HUES64 (cell line): Measurements from ENCODE around the gene MAGI2.

Experiments
- H3K27ac ChIP-seq: 2 replicates; pipeline ENCODE4 v1.7.0; 2013; ENCODE audit warnings: low read depth, low read length, inconsistent platforms
- H3K27me3 ChIP-seq: 2 replicates; pipeline ENCODE4 v1.6.1; 2013; ENCODE audit warnings: mild to moderate bottlenecking, low read length; ENCODE audit not compliant: insufficient read depth
- H3K36me3 ChIP-seq: 2 replicates; pipeline ENCODE4 v1.6.1; 2013; ENCODE audit warnings: mild to moderate bottlenecking, low read length; ENCODE audit not compliant: insufficient read depth
- H3K4me1 ChIP-seq: 2 replicates; pipeline ENCODE4 v1.6.1; 2013; ENCODE audit warnings: mild to moderate bottlenecking, low read length, moderate library complexity; ENCODE audit not compliant: insufficient read depth
- H3K4me3 ChIP-seq: 2 replicates; pipeline ENCODE4 v1.5.1; 2013; ENCODE audit warnings: mild to moderate bottlenecking, low read length, moderate library complexity
- H3K9ac ChIP-seq: 2 replicates; pipeline ENCODE4 v1.6.1; 2013; ENCODE audit warnings: mild to moderate bottlenecking, low read depth, low read length
- H3K9me3 ChIP-seq: 2 replicates; pipeline ENCODE4 v1.6.1; 2013; ENCODE audit warnings: low read depth, low read length; ENCODE audit not compliant: insufficient read depth
- WGBS: fragments of 150-250, 120-280 bp; methylation state at CpG from one replicate; pipeline ENCODE4 v1.1.7; 2013; ENCODE audit warnings: missing lambda C conversion rate; 5-methylcytosine and 5-hydroxymethylcytosine counted together

MAGI2 gene

DNA sequence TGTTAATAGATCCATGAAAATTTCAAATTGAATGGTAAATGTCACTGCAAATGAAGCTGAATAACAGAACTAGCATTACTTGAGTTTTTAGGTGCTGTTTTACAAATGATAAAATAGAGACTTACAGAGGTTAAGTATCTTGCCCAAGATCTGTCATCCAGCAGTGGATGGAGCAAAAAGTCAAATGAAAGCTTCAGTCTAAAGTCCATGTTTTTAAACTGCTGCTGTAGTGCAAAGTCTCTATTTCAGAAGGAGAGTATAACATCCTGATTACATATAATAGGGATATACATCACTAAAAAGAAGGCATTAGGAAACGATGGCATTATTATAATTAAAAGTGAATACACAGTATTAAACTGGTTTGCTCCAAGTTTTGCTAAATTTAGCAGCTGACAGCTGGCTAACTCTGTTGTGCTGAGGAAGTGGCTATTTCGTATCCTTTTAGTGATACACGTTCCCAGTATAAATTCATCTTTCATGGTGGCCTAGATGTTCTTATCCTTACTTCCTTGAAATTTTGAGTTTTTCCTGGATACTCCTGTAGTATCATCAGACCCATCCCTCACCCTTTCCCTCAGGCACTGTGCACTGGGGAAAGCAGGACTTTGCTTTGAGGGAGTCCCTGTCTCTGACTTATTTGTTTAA is 603.2 kb downstream of the MAGI2 start:
- H3K4me3 ChIP-seq = no peak overlapping the region
- WGBS = 98% methylated on average over 3 of the region's 3 CpGs
- no peaks in the 10 kb centered on the region for H3K27me3 ChIP-seq
- no peak overlapping the region for H3K9ac ChIP-seq
- H3K27ac ChIP-seq = no peak overlapping the region
- H3K36me3 ChIP-seq = no peaks in the 10 kb centered on the region
- no peaks in the 10 kb centered on the region for H3K4me1 ChIP-seq
- no peaks in the 10 kb centered on the region for H3K9me3 ChIP-seq

GRCh38 chr7:78845155-78845554 is 608.3 kb downstream of the MAGI2 start:
- Histone ChIP-seq H3K4me1 (no peaks in the 10 kb centered on the region), H3K36me3 (no peaks in the 10 kb centered on the region), H3K4me3 (no peak overlapping the region), H3K9me3 (no peaks in the 10 kb centered on the region), H3K9ac (no peak overlapping the region), H3K27ac (no peak overlapping the region), H3K27me3 (no peaks in the 10 kb centered on the region)
- WGBS = no CpG with 5 or more reads among the region's 1 CpG

- WGBS = no CpG with 5 or more reads among the region's 2 CpGs
- Histone ChIP-seq H3K9ac (no peak overlapping the region), H3K27me3 (no peaks in the 10 kb centered on the region), H3K9me3 (no peaks in the 10 kb centered on the region), H3K36me3 (no peaks in the 10 kb centered on the region), H3K4me3 (no peak overlapping the region), H3K27ac (no peak overlapping the region), H3K4me1 (no peaks in the 10 kb centered on the region)
These were observed 611.4 kb downstream of the MAGI2 start for GRCh38 chr7:78842068-78842467.

DNA sequence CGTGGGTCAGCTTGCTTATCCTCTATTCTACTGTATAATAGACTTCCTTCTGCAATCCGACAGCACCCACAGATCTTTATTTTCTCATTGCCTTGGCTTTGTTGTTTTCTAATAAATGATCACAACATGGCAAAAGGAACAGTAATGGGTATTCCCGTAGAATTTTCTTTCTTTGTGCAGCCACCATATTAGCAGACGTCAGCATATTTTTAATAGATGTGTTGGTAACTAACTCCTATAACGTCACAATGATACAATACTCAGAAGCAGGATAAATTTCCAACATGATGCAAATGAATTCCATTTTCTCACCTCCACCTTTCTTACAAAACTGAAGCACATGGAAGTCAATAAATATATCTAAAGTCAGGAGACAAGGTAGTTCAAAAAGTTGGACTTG is 617.6 kb downstream of the MAGI2 start:
- H3K36me3 ChIP-seq = no peaks in the 10 kb centered on the region
- no peak overlapping the region for H3K27ac ChIP-seq
- H3K9ac ChIP-seq = no peak overlapping the region
- H3K27me3 ChIP-seq = no peaks in the 10 kb centered on the region
- H3K4me3 ChIP-seq = no peak overlapping the region
- WGBS = 96% methylated on average over 4 of the region's 5 CpGs
- no peaks in the 10 kb centered on the region for H3K9me3 ChIP-seq
- no peaks in the 10 kb centered on the region for H3K4me1 ChIP-seq

- Histone ChIP-seq H3K27ac (no peak overlapping the region), H3K36me3 (no peaks in the 10 kb centered on the region), H3K27me3 (no peaks in the 10 kb centered on the region), H3K4me1 (no peaks in the 10 kb centered on the region), H3K4me3 (no peak overlapping the region), H3K9ac (no peak overlapping the region), H3K9me3 (no peaks in the 10 kb centered on the region)
- WGBS = 88% methylated on average over 1 of the region's 1 CpG
These were observed 625.1 kb downstream of the MAGI2 start for GRCh38 chr7:78828317-78828716.

- Histone ChIP-seq H3K9ac (no peak overlapping the region), H3K4me1 (peaks cover 5% of the 10 kb centered on the region; the same call in 1 of the 2 replicates), H3K9me3 (no peaks in the 10 kb centered on the region; the same call in 1 of the 2 replicates), H3K27me3 (no peaks in the 10 kb centered on the region), H3K4me3 (no peak overlapping the region), H3K36me3 (no peaks in the 10 kb centered on the region), H3K27ac (no peak overlapping the region)
- no CpG with 5 or more reads among the region's 4 CpGs for WGBS
These were observed 649.9 kb downstream of the MAGI2 start for GRCh38 chr7:78803501-78804127.

- peaks cover 3% of the 10 kb centered on the region for H3K9me3 ChIP-seq
- H3K27me3 ChIP-seq = no peaks in the 10 kb centered on the region
- WGBS = 75% methylated on average over 1 of the region's 2 CpGs
- H3K4me3 ChIP-seq = no peak overlapping the region
- H3K4me1 ChIP-seq = peaks cover 5% of the 10 kb centered on the region
- H3K9ac ChIP-seq = no peak overlapping the region
- no peak overlapping the region for H3K27ac ChIP-seq
- no peaks in the 10 kb centered on the region for H3K36me3 ChIP-seq
These were observed 659.4 kb downstream of the MAGI2 start for GRCh38 chr7:78794101-78794500.

- H3K4me3 ChIP-seq = no peak overlapping the region
- WGBS = 89% methylated on average over 3 of the region's 3 CpGs
- H3K4me1 ChIP-seq = peaks cover 5% of the 10 kb centered on the region
- peaks cover 3% of the 10 kb centered on the region for H3K9me3 ChIP-seq
- H3K27ac ChIP-seq = no peak overlapping the region
- H3K9ac ChIP-seq = no peak overlapping the region
- no peaks in the 10 kb centered on the region for H3K36me3 ChIP-seq
- H3K27me3 ChIP-seq = no peaks in the 10 kb centered on the region
These were observed 660.8 kb downstream of the MAGI2 start for GRCh38 chr7:78792624-78793023.

GRCh38 chr7:78792006-78792405 is 661.5 kb downstream of the MAGI2 start:
- Histone ChIP-seq H3K9me3 (peaks cover 3% of the 10 kb centered on the region), H3K27ac (no peak overlapping the region), H3K27me3 (no peaks in the 10 kb centered on the region), H3K4me1 (peaks cover 5% of the 10 kb centered on the region), H3K36me3 (no peaks in the 10 kb centered on the region), H3K9ac (no peak overlapping the region), H3K4me3 (no peak overlapping the region)
- 75% methylated on average over 4 of the region's 6 CpGs for WGBS

DNA sequence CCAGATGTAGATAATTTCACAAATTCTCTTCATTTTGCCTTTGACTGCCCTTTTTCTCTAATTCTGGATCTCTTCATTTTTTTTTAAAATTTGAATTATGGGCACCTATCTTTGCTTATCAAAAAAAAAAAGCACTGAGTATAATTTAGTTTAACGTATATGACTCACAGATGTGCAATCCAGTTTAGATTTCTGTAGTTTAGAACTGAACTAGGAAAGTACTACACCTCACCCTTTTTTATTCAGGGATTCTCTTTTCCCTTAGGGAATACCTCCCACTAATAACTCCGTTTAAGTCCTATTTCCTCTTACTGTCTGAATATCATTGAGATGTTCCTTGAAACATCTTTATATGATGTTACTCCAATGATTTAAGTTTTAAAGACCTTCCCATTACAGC is 665.0 kb downstream of the MAGI2 start:
- Histone ChIP-seq H3K36me3 (no peaks in the 10 kb centered on the region), H3K27ac (no peak overlapping the region), H3K9me3 (no peaks in the 10 kb centered on the region), H3K9ac (no peak overlapping the region), H3K4me3 (no peak overlapping the region), H3K4me1 (peaks cover 5% of the 10 kb centered on the region), H3K27me3 (no peaks in the 10 kb centered on the region)
- 88% methylated on average over 1 of the region's 2 CpGs for WGBS

DNA sequence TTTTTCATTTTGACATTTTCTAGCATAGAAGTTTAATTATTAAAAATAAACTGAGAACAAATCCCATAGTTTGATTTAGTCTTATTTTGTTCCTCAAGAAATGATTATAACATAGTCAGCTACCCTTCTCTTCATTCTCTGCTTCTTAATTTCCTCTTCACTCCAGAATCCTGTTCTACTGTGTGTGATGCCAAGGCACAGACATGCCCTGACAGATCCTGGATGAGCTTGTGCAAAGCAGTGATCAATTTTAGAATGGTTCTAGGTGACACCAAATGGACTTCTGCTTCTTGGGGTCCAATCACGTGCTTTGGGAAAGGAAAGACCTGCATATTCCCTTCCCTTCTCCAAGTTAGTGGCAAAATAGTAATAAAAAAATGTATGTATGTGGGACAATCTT is 665.6 kb downstream of the MAGI2 start:
- Histone ChIP-seq H3K36me3 (no peaks in the 10 kb centered on the region), H3K27ac (no peak overlapping the region), H3K4me3 (no peak overlapping the region), H3K9me3 (no peaks in the 10 kb centered on the region), H3K4me1 (peaks cover 3% of the 10 kb centered on the region), H3K9ac (no peak overlapping the region), H3K27me3 (no peaks in the 10 kb centered on the region)
- 90% methylated on average over 1 of the region's 1 CpG for WGBS
